ENCODE measurements around the gene CFAP61. TPM values are rescaled to one million over a fixed set of nuclear protein-coding genes. Genes with fewer than 3 reads are reported as not detected.

The CFAP61 gene
- total RNA-seq, 1 donor from 2014 or later: 0.45 TPM

DNA sequence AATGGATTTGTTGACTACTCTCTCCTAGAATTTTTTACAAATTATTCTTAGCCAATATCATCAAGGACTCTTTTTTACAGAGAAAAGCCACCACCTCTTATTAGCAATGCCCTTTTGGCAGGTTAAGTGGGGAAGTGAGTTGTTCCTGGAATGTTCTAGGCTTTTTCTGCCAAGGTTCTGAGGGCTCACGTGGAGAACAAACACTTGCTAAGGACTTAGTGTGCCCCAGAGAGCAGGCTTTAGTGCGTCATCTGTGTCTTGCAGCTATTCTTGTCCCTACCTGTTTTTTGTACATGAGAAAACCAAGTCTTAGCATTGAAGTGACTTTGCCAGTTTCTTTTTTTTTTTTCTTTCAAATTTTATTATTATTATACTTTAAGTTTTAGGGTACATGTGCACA lies 33.5 kb downstream of the CFAP61 start:
- H3K36me3 Mint-ChIP-seq: no peaks in the 10 kb centered on the region
- peaks cover 45% of the 10 kb centered on the region for H3K27me3 Mint-ChIP-seq (ENCODE audit: low read depth)
- no peak overlapping the region for H3K27ac Mint-ChIP-seq
- peaks cover 11% of the 10 kb centered on the region for H3K4me1 Mint-ChIP-seq
- TF ChIP-seq, protein P1, sequence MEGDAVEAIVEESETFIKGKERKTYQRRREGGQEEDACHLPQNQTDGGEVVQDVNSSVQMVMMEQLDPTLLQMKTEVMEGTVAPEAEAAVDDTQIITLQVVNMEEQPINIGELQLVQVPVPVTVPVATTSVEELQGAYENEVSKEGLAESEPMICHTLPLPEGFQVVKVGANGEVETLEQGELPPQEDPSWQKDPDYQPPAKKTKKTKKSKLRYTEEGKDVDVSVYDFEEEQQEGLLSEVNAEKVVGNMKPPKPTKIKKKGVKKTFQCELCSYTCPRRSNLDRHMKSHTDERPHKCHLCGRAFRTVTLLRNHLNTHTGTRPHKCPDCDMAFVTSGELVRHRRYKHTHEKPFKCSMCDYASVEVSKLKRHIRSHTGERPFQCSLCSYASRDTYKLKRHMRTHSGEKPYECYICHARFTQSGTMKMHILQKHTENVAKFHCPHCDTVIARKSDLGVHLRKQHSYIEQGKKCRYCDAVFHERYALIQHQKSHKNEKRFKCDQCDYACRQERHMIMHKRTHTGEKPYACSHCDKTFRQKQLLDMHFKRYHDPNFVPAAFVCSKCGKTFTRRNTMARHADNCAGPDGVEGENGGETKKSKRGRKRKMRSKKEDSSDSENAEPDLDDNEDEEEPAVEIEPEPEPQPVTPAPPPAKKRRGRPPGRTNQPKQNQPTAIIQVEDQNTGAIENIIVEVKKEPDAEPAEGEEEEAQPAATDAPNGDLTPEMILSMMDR (IDR thresholded peaks at IDR 0.05; ENCODE audit: unreplicated experiment): no peak
- no peak overlapping the region for H3K4me3 Mint-ChIP-seq
- DNase-seq (ENCODE audit: low spot score in 2 of 2, unreplicated experiment in 2 of 2): no peak
- no peaks in the 10 kb centered on the region for H3K9me3 Mint-ChIP-seq

DNA sequence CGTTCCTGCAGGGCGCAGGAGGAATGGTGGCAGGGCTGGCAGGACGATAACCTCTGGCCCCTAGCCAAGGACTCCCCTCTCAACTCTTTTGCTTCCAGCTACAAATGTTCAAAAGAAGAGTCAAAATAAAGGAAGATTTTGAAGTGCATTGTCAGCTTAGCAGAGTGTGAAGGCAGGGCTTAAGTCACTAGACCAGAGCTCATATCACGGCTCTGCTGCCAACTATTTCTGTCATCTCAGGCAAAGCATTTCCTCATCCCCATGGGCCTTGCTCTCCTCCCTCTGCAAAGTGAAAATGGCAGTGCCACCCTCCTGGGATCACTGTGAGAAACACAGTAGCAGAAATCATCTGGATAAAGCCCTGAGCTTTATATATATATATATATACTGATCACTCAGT lies 36.7 kb downstream of the CFAP61 start:
- Mint-ChIP-seq H3K36me3 (no peaks in the 10 kb centered on the region), H3K4me1 (peaks cover 8% of the 10 kb centered on the region), H3K27ac (no peak overlapping the region), H3K9me3 (no peaks in the 10 kb centered on the region), H3K4me3 (no peak overlapping the region), H3K27me3 (ENCODE audit: low read depth) (peaks cover 28% of the 10 kb centered on the region)
- TF ChIP-seq, protein P1 (IDR thresholded peaks at IDR 0.05; ENCODE audit: unreplicated experiment): no peak
- DNase-seq (ENCODE audit: low spot score in 2 of 2, unreplicated experiment in 2 of 2): no peak

DNA sequence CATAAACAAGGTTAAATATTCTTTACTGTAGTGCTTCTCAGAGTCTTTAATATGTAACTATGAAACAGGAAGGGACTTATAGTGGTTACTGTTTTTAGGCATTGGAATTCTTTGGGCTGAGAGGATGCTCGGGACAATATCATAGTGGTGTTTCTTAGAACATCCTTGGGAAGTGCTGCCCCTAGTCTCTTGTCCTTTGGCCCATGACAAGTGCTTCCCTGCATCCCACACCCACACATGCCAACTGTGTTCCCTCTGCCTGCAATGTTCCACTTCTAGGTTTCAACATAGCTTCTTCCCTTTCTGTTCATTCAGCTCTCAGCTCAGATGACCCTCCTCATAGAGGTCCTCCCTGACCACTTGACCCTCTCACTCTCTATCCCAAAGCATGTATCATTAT lies 37.6 kb downstream of the CFAP61 start:
- Mint-ChIP-seq H3K27me3 (ENCODE audit: low read depth) (peaks cover 30% of the 10 kb centered on the region), H3K9me3 (no peaks in the 10 kb centered on the region), H3K27ac (no peak overlapping the region), H3K36me3 (no peaks in the 10 kb centered on the region), H3K4me1 (peaks cover 6% of the 10 kb centered on the region), H3K4me3 (no peak overlapping the region)
- TF ChIP-seq, protein P1 (IDR thresholded peaks at IDR 0.05; ENCODE audit: unreplicated experiment): no peak
- no peak for DNase-seq (ENCODE audit: low spot score in 2 of 2, unreplicated experiment in 2 of 2)

DNA sequence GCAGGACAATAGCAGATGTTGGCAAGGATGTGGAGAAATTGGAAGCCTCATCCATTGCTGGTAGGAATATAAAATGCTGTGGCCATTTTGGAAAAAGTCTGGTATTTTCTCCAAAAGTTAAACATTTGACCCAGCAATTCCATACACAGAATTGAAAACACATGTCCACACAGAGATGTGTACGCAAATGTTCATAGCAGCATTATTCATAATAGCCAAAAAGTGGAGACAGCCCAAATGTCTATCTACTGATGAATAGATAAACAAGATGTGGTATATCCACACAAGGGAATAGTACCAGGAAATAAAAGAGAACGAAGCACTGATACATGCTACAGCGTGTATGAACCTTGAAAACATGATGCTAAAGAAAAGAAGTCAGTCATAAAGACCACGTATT lies 40.5 kb downstream of the CFAP61 start:
- DNase-seq (ENCODE audit: low spot score in 2 of 2, unreplicated experiment in 2 of 2): no peak
- Mint-ChIP-seq H3K36me3 (no peaks in the 10 kb centered on the region), H3K27ac (no peak overlapping the region), H3K27me3 (ENCODE audit: low read depth) (peaks cover 29% of the 10 kb centered on the region), H3K4me3 (no peak overlapping the region), H3K4me1 (no peaks in the 10 kb centered on the region), H3K9me3 (no peaks in the 10 kb centered on the region)
- TF ChIP-seq, protein P1 (IDR thresholded peaks at IDR 0.05; ENCODE audit: unreplicated experiment): no peak

DNA sequence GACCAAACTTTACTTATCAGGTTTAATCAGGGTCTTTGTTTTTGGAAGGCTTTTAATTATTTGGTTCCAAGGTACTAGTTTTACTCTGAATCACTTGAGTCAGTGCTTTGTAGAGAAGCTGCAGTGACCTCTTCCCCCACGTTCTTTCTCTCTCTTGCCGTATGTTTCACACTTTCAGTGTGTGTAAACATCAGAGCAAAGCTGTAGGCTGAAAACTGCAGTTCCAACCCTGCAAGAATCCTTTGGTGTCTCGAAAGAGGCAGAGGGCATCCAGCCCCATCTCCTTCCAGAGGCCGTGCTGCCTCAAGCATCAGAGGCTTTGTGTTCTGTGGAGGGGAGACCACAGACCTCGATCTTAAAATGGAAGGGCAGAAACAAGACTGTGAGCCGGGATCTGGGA lies 42.1 kb downstream of the CFAP61 start:
- TF ChIP-seq, protein P1 (IDR thresholded peaks at IDR 0.05; ENCODE audit: unreplicated experiment): no peak
- H3K27me3 Mint-ChIP-seq (ENCODE audit: low read depth): peaks cover 25% of the 10 kb centered on the region
- no peaks in the 10 kb centered on the region for H3K4me1 Mint-ChIP-seq
- H3K36me3 Mint-ChIP-seq: no peaks in the 10 kb centered on the region
- H3K27ac Mint-ChIP-seq: no peak overlapping the region
- H3K9me3 Mint-ChIP-seq: no peaks in the 10 kb centered on the region
- no peak for DNase-seq (ENCODE audit: low spot score in 2 of 2, unreplicated experiment in 2 of 2)
- H3K4me3 Mint-ChIP-seq: no peak overlapping the region
